ENCODE results near the gene RHOG. TPM values are rescaled to one million over a fixed set of nuclear protein-coding genes. Genes with fewer than 3 reads are reported as not detected.

Gene RHOG
- total RNA-seq (10 to 100 TPM; 18.7 to 26.0 (median 25.6) TPM), polyA plus RNA-seq (23.7 TPM)
- long read RNA-seq, donor 1, transcript RHOG-201 (2 exons, 1,319 nt): major isoform, 13 of 17 reads
- long read RNA-seq, donor 1, partial matches to known transcripts: 4 of 17 reads
- long read RNA-seq, donor 1, other reads (novel, unspliced or antisense): 0 of 17 reads
- long read RNA-seq, donor 2, transcript RHOG-201 (2 exons, 1,319 nt): major isoform, 14 of 22 reads
- long read RNA-seq, donor 2, partial matches to known transcripts: 8 of 22 reads
- long read RNA-seq, donor 2, other reads (novel, unspliced or antisense): 0 of 22 reads
- long read RNA-seq, donor 3, transcript RHOG-201 (2 exons, 1,319 nt): major isoform, 31 of 41 reads
- long read RNA-seq, donor 3, partial matches to known transcripts: 0 of 41 reads
- long read RNA-seq, donor 3, other reads (novel, unspliced or antisense): 10 of 41 reads
- long read RNA-seq, donor 4, transcript RHOG-201 (2 exons, 1,319 nt): major isoform, 8 of 13 reads
- long read RNA-seq, donor 4, partial matches to known transcripts: 0 of 13 reads
- long read RNA-seq, donor 4, other reads (novel, unspliced or antisense): 5 of 13 reads

- H3K4me1 ChIP-seq (ENCODE audit: control insufficient read depth, insufficient read depth, low read length): peaks cover 16% of the 10 kb centered on the region
- 1% methylated on average over 42 of the region's 42 CpGs for WGBS
- H3K9me3 ChIP-seq (ENCODE audit: control insufficient read depth, low read length): no peaks in the 10 kb centered on the region
- no peaks in the 10 kb centered on the region for H3K27me3 ChIP-seq (ENCODE audit: control insufficient read depth, insufficient read depth)
- peak within 1 kb of the TSS; percentile 73 for H3K27ac ChIP-seq (ENCODE audit: low read length)
- intact Hi-C loops (cut with DNase I): loop anchor here in 1 of 4 donors (5.0 kb wide), 1 partner anchor 49 kb away; no protein-coding TSS in a partner anchor
- peak; percentile 89 to 95 (median 93) for DNase-seq
- peak; percentile 90 for ATAC-seq
- H3K4me3 ChIP-seq (ENCODE audit: low read length): peak within 1 kb of the TSS; percentile 100
These were observed at the start of gene RHOG for GRCh38 chr11:3840870-3841425. Gene RHOG (minus strand): TSS chr11:3840959. CDS start chr11:3828138, 12,821 bp downstream.

DNA sequence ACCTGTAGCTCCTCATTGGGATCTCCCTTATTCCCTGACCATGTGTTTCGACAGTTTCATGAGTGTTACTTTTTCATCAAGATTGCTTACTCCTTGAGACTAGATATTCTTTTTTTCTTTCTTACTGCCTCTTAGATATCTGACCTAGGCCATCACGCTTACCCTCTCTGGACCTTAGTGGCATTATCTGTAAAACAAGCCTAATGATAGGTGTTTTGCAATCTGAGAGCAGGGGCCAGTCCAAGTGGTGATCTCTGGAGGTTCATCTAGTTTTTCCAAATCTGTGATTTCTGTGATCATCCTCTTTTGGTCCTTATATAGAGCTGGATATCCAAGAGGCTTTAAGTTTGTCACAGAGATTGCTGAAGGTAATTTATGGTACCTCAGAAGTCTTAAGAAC lies 49.3 kb upstream of the RHOG start:
- Histone ChIP-seq H3K4me3 (ENCODE audit: low read length) (no peak overlapping the region), H3K4me1 (ENCODE audit: control insufficient read depth, insufficient read depth, low read length) (peaks cover 6% of the 10 kb centered on the region), H3K27me3 (ENCODE audit: control insufficient read depth, insufficient read depth) (no peaks in the 10 kb centered on the region), H3K27ac (ENCODE audit: low read length) (no peak overlapping the region), H3K9me3 (ENCODE audit: control insufficient read depth, low read length) (no peaks in the 10 kb centered on the region)
- no peak for ATAC-seq
- intact Hi-C loops (cut with DNase I): no loop called here
- DNase-seq: no peak
- WGBS: 97% methylated on average over 2 of the region's 2 CpGs

DNA sequence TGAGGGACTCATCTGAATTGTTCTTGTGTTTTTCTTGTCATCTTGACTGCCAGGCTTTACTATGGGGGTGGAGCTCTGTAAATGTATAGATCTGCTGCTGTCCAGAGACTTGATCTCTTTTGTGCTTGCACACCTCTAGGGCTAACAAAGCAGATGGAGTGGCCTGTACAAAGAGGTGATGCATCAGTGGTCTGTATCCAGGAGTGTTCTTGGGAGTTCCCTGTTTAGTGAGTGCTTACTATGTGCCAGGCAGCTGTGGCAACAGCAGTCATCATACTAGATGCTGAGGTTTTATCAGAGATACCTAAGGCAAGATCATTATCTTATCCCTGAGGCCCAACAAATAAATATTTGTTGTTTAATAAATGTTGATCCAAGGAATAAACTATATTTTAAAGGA lies 48.1 kb upstream of the RHOG start:
- Histone ChIP-seq H3K4me3 (ENCODE audit: low read length) (no peak overlapping the region), H3K9me3 (ENCODE audit: control insufficient read depth, low read length) (no peaks in the 10 kb centered on the region), H3K27ac (ENCODE audit: low read length) (no peak overlapping the region), H3K4me1 (ENCODE audit: control insufficient read depth, insufficient read depth, low read length) (peaks cover 4% of the 10 kb centered on the region), H3K27me3 (ENCODE audit: control insufficient read depth, insufficient read depth) (no peaks in the 10 kb centered on the region)
- no peak for ATAC-seq
- intact Hi-C loops (cut with DNase I): no loop called here
- no peak for DNase-seq

GRCh38 chr11:3886985-3887384 lies 46.2 kb upstream of the RHOG start:
- DNase-seq (no peak), ATAC-seq (no peak)
- 83% methylated on average over 1 of the region's 1 CpG for WGBS
- intact Hi-C loops (cut with DNase I): no loop called here
- Histone ChIP-seq H3K4me1 (ENCODE audit: control insufficient read depth, insufficient read depth, low read length) (peaks cover 2% of the 10 kb centered on the region), H3K27me3 (ENCODE audit: control insufficient read depth, insufficient read depth) (no peaks in the 10 kb centered on the region), H3K9me3 (ENCODE audit: control insufficient read depth, low read length) (no peaks in the 10 kb centered on the region), H3K27ac (ENCODE audit: low read length) (no peak overlapping the region), H3K4me3 (ENCODE audit: low read length) (no peak overlapping the region)

DNA sequence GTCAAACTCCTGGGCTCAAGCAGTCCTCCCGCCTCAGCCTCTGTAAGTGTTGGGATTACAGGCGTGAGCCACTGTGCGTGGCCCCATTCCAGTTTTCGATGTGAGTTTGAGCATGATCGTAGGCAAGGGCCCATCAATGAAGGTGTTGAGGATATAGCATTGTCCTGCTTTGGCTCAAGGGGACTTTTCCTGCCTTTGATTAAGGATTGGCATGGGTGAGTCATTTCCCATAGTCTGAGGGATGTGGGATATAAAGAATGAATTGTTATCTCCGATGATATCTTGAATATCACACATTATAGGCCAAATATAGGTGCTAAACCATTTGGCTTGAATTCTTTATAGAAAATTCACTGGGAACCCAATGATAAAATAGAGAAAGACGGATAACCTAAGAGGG lies 45.1 kb upstream of the RHOG start:
- DNase-seq: no peak
- WGBS: 85% methylated on average over 7 of the region's 7 CpGs
- peaks cover 2% of the 10 kb centered on the region for H3K4me1 ChIP-seq (ENCODE audit: control insufficient read depth, insufficient read depth, low read length)
- no peaks in the 10 kb centered on the region for H3K9me3 ChIP-seq (ENCODE audit: control insufficient read depth, low read length)
- no peak overlapping the region for H3K4me3 ChIP-seq (ENCODE audit: low read length)
- no peak overlapping the region for H3K27ac ChIP-seq (ENCODE audit: low read length)
- H3K27me3 ChIP-seq (ENCODE audit: control insufficient read depth, insufficient read depth): no peaks in the 10 kb centered on the region
- no peak for ATAC-seq
- intact Hi-C loops (cut with DNase I): no loop called here

GRCh38 chr11:3882655-3883054 lies 41.9 kb upstream of the RHOG start:
- Histone ChIP-seq H3K4me3 (ENCODE audit: low read length) (no peak overlapping the region), H3K27ac (ENCODE audit: low read length) (no peak overlapping the region), H3K4me1 (ENCODE audit: control insufficient read depth, insufficient read depth, low read length) (peaks cover 5% of the 10 kb centered on the region), H3K9me3 (ENCODE audit: control insufficient read depth, low read length) (no peaks in the 10 kb centered on the region), H3K27me3 (ENCODE audit: control insufficient read depth, insufficient read depth) (no peaks in the 10 kb centered on the region)
- DNase-seq (no peak), ATAC-seq (no peak)
- intact Hi-C loops (cut with DNase I): no loop called here

- 62% methylated on average over 3 of the region's 3 CpGs for WGBS
- Histone ChIP-seq H3K27ac (ENCODE audit: low read length) (peak overlapping the region; percentile 58), H3K4me3 (ENCODE audit: low read length) (no peak overlapping the region), H3K9me3 (ENCODE audit: control insufficient read depth, low read length) (no peaks in the 10 kb centered on the region), H3K4me1 (ENCODE audit: control insufficient read depth, insufficient read depth, low read length) (peaks cover 5% of the 10 kb centered on the region), H3K27me3 (ENCODE audit: control insufficient read depth, insufficient read depth) (no peaks in the 10 kb centered on the region)
- DNase-seq: no peak
- peak in 1 of 2 donors; percentile 55 for ATAC-seq
- intact Hi-C loops (cut with DNase I): no loop called here
These were observed 40.0 kb upstream of the RHOG start for GRCh38 chr11:3880724-3881123.

GRCh38 chr11:3879967-3880542 lies 39.3 kb upstream of the RHOG start:
- no peaks in the 10 kb centered on the region for H3K9me3 ChIP-seq (ENCODE audit: control insufficient read depth, low read length)
- peaks cover 3% of the 10 kb centered on the region for H3K4me1 ChIP-seq (ENCODE audit: control insufficient read depth, insufficient read depth, low read length)
- no peaks in the 10 kb centered on the region for H3K27me3 ChIP-seq (ENCODE audit: control insufficient read depth, insufficient read depth)
- intact Hi-C loops (cut with DNase I): no loop called here
- 64% methylated on average over 2 of the region's 2 CpGs for WGBS
- no peak overlapping the region for H3K4me3 ChIP-seq (ENCODE audit: low read length)
- ATAC-seq: peak in 1 of 2 donors; percentile 31
- H3K27ac ChIP-seq (ENCODE audit: low read length): no peak overlapping the region
- DNase-seq: no peak

DNA sequence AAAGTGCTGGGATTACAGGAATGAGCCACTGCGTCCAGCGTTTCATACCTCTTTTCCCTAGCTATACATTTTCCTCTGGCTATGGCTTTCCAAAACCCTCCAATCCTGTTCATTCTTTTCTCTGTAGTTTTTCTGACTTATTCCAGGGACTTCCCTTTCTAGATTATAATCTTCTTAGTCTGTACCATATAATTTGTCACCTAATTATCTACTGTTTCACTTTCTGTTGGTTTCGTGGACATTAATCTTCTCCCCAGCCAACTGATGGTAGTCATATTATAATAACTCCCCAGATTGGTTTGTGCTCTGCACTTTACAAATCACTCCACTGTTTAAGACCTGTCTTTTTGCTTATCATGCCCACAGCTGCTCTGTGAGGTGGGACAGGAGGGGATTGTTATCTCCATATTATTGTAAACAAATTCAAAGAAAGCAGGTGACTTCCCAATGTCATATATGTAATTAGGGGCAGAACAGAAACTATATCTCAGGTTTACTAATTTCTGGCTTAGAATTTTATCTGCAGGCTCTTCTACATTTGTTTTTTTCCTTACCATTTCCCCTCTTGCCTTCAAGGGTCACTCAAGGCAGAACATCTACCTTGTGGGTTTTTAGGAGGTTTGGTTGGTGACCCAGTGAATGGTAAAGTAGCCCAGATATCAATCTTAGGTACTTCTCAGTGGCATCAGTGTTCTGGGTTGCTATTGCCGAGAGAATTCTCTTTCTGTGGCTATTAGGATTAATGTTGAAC lies 38.6 kb upstream of the RHOG start:
- H3K4me1 ChIP-seq (ENCODE audit: control insufficient read depth, insufficient read depth, low read length): peaks cover 3% of the 10 kb centered on the region
- intact Hi-C loops (cut with DNase I): no loop called here
- 54% methylated on average over 4 of the region's 4 CpGs for WGBS
- no peak overlapping the region for H3K27ac ChIP-seq (ENCODE audit: low read length)
- no peak for ATAC-seq
- H3K4me3 ChIP-seq (ENCODE audit: low read length): no peak overlapping the region
- H3K27me3 ChIP-seq (ENCODE audit: control insufficient read depth, insufficient read depth): no peaks in the 10 kb centered on the region
- DNase-seq: no peak
- no peaks in the 10 kb centered on the region for H3K9me3 ChIP-seq (ENCODE audit: control insufficient read depth, low read length)

GRCh38 chr11:3878258-3878584 lies 37.5 kb upstream of the RHOG start:
- Histone ChIP-seq H3K9me3 (ENCODE audit: control insufficient read depth, low read length) (no peaks in the 10 kb centered on the region), H3K4me3 (ENCODE audit: low read length) (no peak overlapping the region), H3K27me3 (ENCODE audit: control insufficient read depth, insufficient read depth) (no peaks in the 10 kb centered on the region), H3K27ac (ENCODE audit: low read length) (no peak overlapping the region), H3K4me1 (ENCODE audit: control insufficient read depth, insufficient read depth, low read length) (peaks cover 3% of the 10 kb centered on the region)
- intact Hi-C loops (cut with DNase I): no loop called here
- no peak for ATAC-seq
- DNase-seq: no peak
